CD4-positive, alpha-beta T cell (primary cell): ENCODE results near the gene LEF1. TPM values are rescaled to one million over a fixed set of nuclear protein-coding genes. Genes with fewer than 3 reads are reported as not detected.
A peak's percentile ranks its signal among the peaks of the same experiment; 100 is the strongest.

Experiments
- ATAC-seq: fragments of 200-7000 bp; cut with Tn5 transposase; one replicate; pipeline ENCODE4 v1.10.0; 2022; ENCODE audit warnings: mild to moderate bottlenecking; ENCODE audit not compliant: poor library complexity
- CTCF ChIA-PET: fragments of 350-600 bp; sonication (Branson Sonifier 250); formaldehyde crosslinking; loops from one replicate; lab custom pipeline; 2021; ENCODE audit warnings: antibody characterized with exemption, inconsistent platforms; lab: Charles Lee
- POLR2A ChIA-PET: fragments of 350-600 bp; sonication (Branson Sonifier 250); formaldehyde crosslinking; loops from one replicate; lab custom pipeline; 2021; ENCODE audit warnings: antibody characterized with exemption, inconsistent platforms; lab: Charles Lee
- DNase-seq, 14 experiments: peaks; one replicate each; pipeline ENCODE4 v3.0.0-alpha.2; 2013 to 2020; ENCODE audit warnings: mixed read lengths in 2 of 14
- H3K27ac ChIP-seq, 2 donors: one replicate each; pipeline versions ENCODE4 v1.5.1 to v1.7.0; 2013; ENCODE audit warnings: low read length in 2 of 2, low read depth in 1 of 2, mild to moderate bottlenecking in 1 of 2
- H3K27me3 ChIP-seq, 2 experiments: 1 replicate in 1 of 2; 2 replicates in 1 of 2; pipeline versions ENCODE4 v1.6.1 to v1.7.0; 2013; ENCODE audit warnings: low read length in 2 of 2, control low read depth in 1 of 2, mild to moderate bottlenecking in 1 of 2, moderate library complexity in 1 of 2; ENCODE audit not compliant: insufficient read depth in 2 of 2, control insufficient read depth in 1 of 2
- H3K36me3 ChIP-seq: one replicate; pipeline ENCODE4 v1.6.1; 2013; ENCODE audit warnings: low read length, control low read depth; ENCODE audit not compliant: insufficient read depth
- H3K4me1 ChIP-seq: one replicate; pipeline ENCODE4 v1.6.1; 2013; ENCODE audit warnings: low read length, control low read depth; ENCODE audit not compliant: insufficient read depth
- H3K4me3 ChIP-seq: one replicate; pipeline ENCODE4 v1.5.1; 2013; ENCODE audit warnings: mild to moderate bottlenecking, low read length, moderate library complexity
- H3K9me3 ChIP-seq, 2 experiments: 1 replicate in 1 of 2; 2 replicates in 1 of 2; pipeline versions ENCODE4 v1.6.1 to v1.7.0; 2013; ENCODE audit warnings: low read length in 2 of 2, mild to moderate bottlenecking in 2 of 2, control low read depth in 1 of 2, moderate library complexity in 1 of 2; ENCODE audit not compliant: control insufficient read depth in 1 of 2, insufficient read depth in 1 of 2
- H3K27ac Mint-ChIP-seq: one replicate; pipeline ENCODE4 v1.8.0; 2020; ENCODE audit warnings: mixed read lengths
- H3K27me3 Mint-ChIP-seq: one replicate; pipeline ENCODE4 v1.8.0; 2021; ENCODE audit warnings: mixed read lengths
- H3K36me3 Mint-ChIP-seq: one replicate; pipeline ENCODE4 v1.8.0; 2021; ENCODE audit warnings: low read depth, mixed read lengths
- H3K4me1 Mint-ChIP-seq: one replicate; pipeline ENCODE4 v1.8.0; 2021; ENCODE audit warnings: low read depth, mixed read lengths
- H3K4me3 Mint-ChIP-seq: one replicate; pipeline ENCODE4 v1.8.0; 2020; ENCODE audit warnings: mild to moderate bottlenecking, mixed read lengths
- H3K9me3 Mint-ChIP-seq: one replicate; pipeline ENCODE4 v1.8.0; 2020; ENCODE audit warnings: mixed read lengths
- intact Hi-C, 2 experiments: fragments of 100-400 bp; cut with DNase I in 1 of 2; cut with micrococcal nuclease in 1 of 2; formaldehyde crosslinking; loops; one replicate each; pipeline versions ENCODE4 v1.15.1 to v1.9.0; 2023 to 2025; cut with DNase I, micrococcal nuclease
- total RNA-seq, 174 experiments: library from RNA in 2 of 174; stranded (reverse) in 2 of 174; gene quantifications; one replicate each; pipeline ENCODE4 v1.2.3 and lab custom pipeline; 2021 to 2026
- TF ChIP-seq, protein P1 (sequence below): fragments of 200-600 bp; IDR thresholded peaks from one replicate; pipeline ENCODE4 v1.8.0; 2022; ENCODE audit warnings: antibody characterized with exemption, mild to moderate bottlenecking

Gene LEF1
- total RNA-seq, 2 experiments from 2014 or later = 409 to 438 TPM

DNA sequence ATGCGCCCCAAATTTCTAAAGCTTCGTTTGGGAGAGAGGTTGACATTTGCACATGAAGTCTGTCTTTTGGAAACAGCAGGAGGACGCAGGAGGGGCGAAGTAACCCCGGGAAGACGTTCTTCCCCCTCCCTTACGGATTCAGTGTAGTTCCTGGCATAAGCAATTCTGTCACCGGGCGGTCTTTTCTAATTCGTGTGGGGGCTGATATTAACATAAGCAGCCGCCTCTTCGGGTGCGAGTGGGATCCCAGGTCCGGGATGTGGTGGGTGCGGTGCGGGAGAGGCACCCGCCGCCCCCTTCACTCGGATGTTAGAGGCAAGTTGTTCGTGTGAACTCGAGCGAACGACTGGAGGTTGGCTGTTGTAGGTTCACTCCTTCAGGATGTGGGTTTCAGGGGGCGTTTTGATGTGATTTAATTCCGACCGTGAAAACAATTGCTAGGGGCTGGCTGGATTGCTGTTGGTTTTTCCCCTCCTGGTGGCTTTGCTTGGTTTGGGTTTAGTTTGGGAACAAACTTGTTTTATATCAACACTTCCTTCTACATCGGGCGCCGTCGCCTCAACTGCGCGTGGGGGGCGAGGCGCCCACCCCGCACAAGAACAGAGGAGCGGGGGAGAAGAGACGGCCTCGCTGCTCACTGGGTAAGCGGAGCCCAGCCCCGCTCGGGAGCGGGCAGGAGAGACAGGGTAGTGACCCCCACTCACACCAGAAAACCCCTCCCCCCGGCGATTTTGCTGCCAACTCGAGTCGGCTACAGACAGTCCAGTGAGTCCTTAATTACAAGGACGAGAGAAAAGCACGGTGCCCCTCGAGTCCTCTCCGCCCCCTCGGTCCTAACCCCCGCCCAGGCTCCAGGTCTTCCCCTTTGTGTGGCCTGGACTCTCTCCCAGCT is 2.9 kb upstream of the LEF1 start:
- H3K9me3 ChIP-seq = peaks cover 0 to 7% of the 10 kb centered on the region in 2 experiments
- peaks cover 2% of the 10 kb centered on the region for H3K36me3 ChIP-seq
- peak overlapping the region; percentile 26 to 91 for H3K27ac ChIP-seq
- TF ChIP-seq, protein P1, sequence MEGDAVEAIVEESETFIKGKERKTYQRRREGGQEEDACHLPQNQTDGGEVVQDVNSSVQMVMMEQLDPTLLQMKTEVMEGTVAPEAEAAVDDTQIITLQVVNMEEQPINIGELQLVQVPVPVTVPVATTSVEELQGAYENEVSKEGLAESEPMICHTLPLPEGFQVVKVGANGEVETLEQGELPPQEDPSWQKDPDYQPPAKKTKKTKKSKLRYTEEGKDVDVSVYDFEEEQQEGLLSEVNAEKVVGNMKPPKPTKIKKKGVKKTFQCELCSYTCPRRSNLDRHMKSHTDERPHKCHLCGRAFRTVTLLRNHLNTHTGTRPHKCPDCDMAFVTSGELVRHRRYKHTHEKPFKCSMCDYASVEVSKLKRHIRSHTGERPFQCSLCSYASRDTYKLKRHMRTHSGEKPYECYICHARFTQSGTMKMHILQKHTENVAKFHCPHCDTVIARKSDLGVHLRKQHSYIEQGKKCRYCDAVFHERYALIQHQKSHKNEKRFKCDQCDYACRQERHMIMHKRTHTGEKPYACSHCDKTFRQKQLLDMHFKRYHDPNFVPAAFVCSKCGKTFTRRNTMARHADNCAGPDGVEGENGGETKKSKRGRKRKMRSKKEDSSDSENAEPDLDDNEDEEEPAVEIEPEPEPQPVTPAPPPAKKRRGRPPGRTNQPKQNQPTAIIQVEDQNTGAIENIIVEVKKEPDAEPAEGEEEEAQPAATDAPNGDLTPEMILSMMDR = no peak
- H3K36me3 Mint-ChIP-seq = peaks cover 58% of the 10 kb centered on the region
- H3K4me1 ChIP-seq = peaks cover 60% of the 10 kb centered on the region
- H3K4me3 Mint-ChIP-seq = peak overlapping the region; percentile 98
- no peaks in the 10 kb centered on the region for H3K9me3 Mint-ChIP-seq
- peaks cover 9% of the 10 kb centered on the region for H3K27me3 Mint-ChIP-seq
- peak overlapping the region; percentile 88 for H3K27ac Mint-ChIP-seq
- CTCF ChIA-PET = interaction anchor here (0.5 to 1.9 kb wide), 13 partner anchors 10 to 416 kb away, joined by 3 to 17 read pairs (median 3); no protein-coding TSS in a partner anchor
- intact Hi-C loops = loop anchor here (2.0 to 5.0 kb wide), 5 partner anchors 141 to 401 kb away; no protein-coding TSS in a partner anchor
- DNase-seq (peak; percentile 37 to 85 (median 63)), ATAC-seq (peak; percentile 50)
- H3K4me1 Mint-ChIP-seq = peaks cover 58% of the 10 kb centered on the region
- POLR2A ChIA-PET = interaction anchor here (0.7 to 10.5 kb wide), 29 partner anchors 8 to 449 kb away, joined by 3 to 148 read pairs (median 5); partner anchors contain the start of gene RPL34
- peak overlapping the region; percentile 85 for H3K4me3 ChIP-seq
- H3K27me3 ChIP-seq = peaks cover 7 to 11% of the 10 kb centered on the region in 2 experiments

DNA sequence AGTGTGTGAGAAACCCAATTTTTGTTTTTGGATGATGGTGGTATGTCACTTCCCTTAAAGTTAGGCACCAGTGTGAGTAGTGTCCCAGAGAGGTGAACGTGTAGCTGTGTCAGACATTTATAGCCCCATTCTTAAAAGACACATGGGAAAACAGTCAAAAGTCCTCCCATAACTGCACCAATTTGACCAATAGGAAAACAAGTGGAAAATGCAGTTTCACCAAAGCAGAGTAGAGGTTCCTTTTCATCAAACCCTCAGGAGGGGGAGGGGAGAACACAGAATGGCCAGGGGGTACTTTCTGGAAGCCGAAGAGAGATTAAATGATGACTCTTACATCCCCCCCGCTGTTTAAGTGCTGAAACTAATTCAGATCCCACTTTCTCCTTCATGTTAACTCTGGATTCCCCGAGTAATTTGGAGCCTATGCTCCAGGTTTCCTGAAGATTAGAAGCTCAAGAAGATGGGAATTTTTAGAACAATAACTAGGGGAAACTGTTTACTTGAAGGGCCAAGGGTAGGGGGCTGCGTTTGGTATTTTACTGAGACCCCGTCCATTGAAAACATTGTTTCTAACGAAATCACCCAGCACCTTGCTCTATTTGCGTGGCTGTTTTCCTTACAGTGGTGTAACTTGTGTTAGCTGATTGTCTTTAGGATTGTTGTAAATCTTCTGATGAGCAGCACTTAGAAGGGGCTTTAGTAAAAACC is 2.1 kb upstream of the LEF1 start:
- ChIA-PET CTCF (interaction anchor here (1.1 to 1.6 kb wide), 3 partner anchors 14 to 402 kb away, joined by 5 to 7 read pairs (median 5); no protein-coding TSS in a partner anchor), POLR2A (interaction anchor here (0.7 to 10.5 kb wide), 20 partner anchors 8 to 449 kb away, joined by 3 to 148 read pairs (median 4); partner anchors contain the start of gene RPL34)
- Mint-ChIP-seq H3K4me1 (peaks cover 53% of the 10 kb centered on the region), H3K27ac (peak overlapping the region; percentile 88), H3K9me3 (no peaks in the 10 kb centered on the region), H3K4me3 (peak overlapping the region; percentile 98), H3K27me3 (peaks cover 9% of the 10 kb centered on the region), H3K36me3 (peaks cover 58% of the 10 kb centered on the region)
- peak in 1 of 14 experiments; percentile 35 for DNase-seq
- Histone ChIP-seq H3K4me3 (peak overlapping the region; percentile 85), H3K27ac (peak overlapping the region; percentile 26 to 91), H3K27me3 (peaks cover 7 to 11% of the 10 kb centered on the region in 2 experiments), H3K4me1 (peaks cover 67% of the 10 kb centered on the region), H3K36me3 (no peaks in the 10 kb centered on the region), H3K9me3 (peaks cover 0 to 7% of the 10 kb centered on the region in 2 experiments)
- no peak for ATAC-seq
- TF ChIP-seq, protein P1 = no peak
- intact Hi-C loops = loop anchor here (2.0 to 5.0 kb wide), 4 partner anchors 140 to 402 kb away; no protein-coding TSS in a partner anchor

DNA sequence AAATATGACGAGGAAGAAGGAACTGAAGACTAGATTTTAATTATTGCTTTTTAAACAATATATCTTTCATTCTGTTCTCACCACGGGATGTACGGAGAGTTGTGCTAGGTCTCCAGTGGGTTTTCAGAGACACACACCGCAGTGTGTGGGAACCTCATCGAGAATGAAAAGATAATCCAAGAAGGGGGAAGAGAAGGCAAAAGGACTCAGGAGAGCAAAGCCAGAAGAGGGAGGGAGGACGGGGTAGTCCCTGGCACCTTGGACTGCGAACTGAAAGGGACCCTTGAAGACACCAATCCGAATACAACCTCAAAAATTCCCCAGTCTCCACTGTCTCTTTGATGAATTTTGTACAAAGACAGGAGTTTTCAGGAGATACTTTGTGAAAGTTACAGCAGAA is 932 bp upstream of the LEF1 start:
- intact Hi-C loops = loop anchor here (2.0 to 10.0 kb wide), 8 partner anchors 55 to 403 kb away; no protein-coding TSS in a partner anchor
- Histone ChIP-seq H3K27ac (peak overlapping the region in 1 of 2 donors; percentile 84), H3K4me1 (peaks cover 67% of the 10 kb centered on the region), H3K9me3 (peaks cover 0 to 7% of the 10 kb centered on the region in 2 experiments), H3K4me3 (peak overlapping the region; percentile 76), H3K36me3 (peaks cover 4% of the 10 kb centered on the region), H3K27me3 (peaks cover 7 to 11% of the 10 kb centered on the region in 2 experiments)
- no peak for DNase-seq
- TF ChIP-seq, protein P1 = no peak
- POLR2A ChIA-PET = interaction anchor here (1.1 to 10.5 kb wide), 9 partner anchors 11 to 98 kb away, joined by 3 to 148 read pairs (median 13); no protein-coding TSS in a partner anchor
- H3K4me1 Mint-ChIP-seq = peaks cover 46% of the 10 kb centered on the region
- peaks cover 9% of the 10 kb centered on the region for H3K27me3 Mint-ChIP-seq
- peak overlapping the region; percentile 98 for H3K4me3 Mint-ChIP-seq
- no peak for ATAC-seq
- H3K36me3 Mint-ChIP-seq = peaks cover 64% of the 10 kb centered on the region
- H3K27ac Mint-ChIP-seq = peak overlapping the region; percentile 88
- H3K9me3 Mint-ChIP-seq = no peaks in the 10 kb centered on the region
- CTCF ChIA-PET = interaction anchor here (1.3 to 1.6 kb wide), 4 partner anchors 13 to 139 kb away, joined by 4 to 7 read pairs (median 4); no protein-coding TSS in a partner anchor
